CD8-positive, alpha-beta memory T cell (primary cell): ENCODE measurements around the gene ST3GAL5. TPM values are rescaled to one million over a fixed set of nuclear protein-coding genes. Genes with fewer than 3 reads are reported as not detected.

Experiments
- CTCF ChIA-PET: fragments of 350-600 bp; sonication (Branson Sonifier 250); formaldehyde crosslinking; loops from one replicate; lab custom pipeline; 2021; ENCODE audit warnings: antibody characterized with exemption; lab: Charles Lee
- POLR2A ChIA-PET: fragments of 350-600 bp; sonication (Branson Sonifier 250); formaldehyde crosslinking; loops from one replicate; lab custom pipeline; 2021; ENCODE audit warnings: antibody characterized with exemption; lab: Charles Lee
- DNase-seq, 5 donors: peaks; one replicate each; pipeline versions ENCODE4 v3.0.0 to v3.0.0-alpha.2; 2020 to 2022; ENCODE audit warnings: mixed read lengths in 1 of 5
- H3K27ac ChIP-seq: one replicate; pipeline ENCODE4 v1.7.0; 2013; ENCODE audit warnings: low read depth, mild to moderate bottlenecking, low read length, moderate library complexity
- H3K27me3 ChIP-seq: 2 replicates; pipeline ENCODE4 v1.7.0; 2013; ENCODE audit warnings: low read length, mild to moderate bottlenecking; ENCODE audit not compliant: insufficient read depth, poor library complexity, severe bottlenecking
- H3K36me3 ChIP-seq: 2 replicates; pipeline ENCODE4 v1.7.0; 2013; ENCODE audit warnings: mild to moderate bottlenecking, low read length, moderate library complexity; ENCODE audit not compliant: insufficient read depth
- H3K4me1 ChIP-seq: 2 replicates; pipeline ENCODE4 v1.7.0; 2013; ENCODE audit warnings: mild to moderate bottlenecking, low read length, moderate library complexity; ENCODE audit not compliant: insufficient read depth
- H3K4me3 ChIP-seq: 2 replicates; pipeline ENCODE4 v1.7.0; 2013; ENCODE audit warnings: mild to moderate bottlenecking, low read length
- H3K9me3 ChIP-seq: 2 replicates; pipeline ENCODE4 v1.7.0; 2013; ENCODE audit warnings: mild to moderate bottlenecking, low read length
- H3K27ac Mint-ChIP-seq, 8 donors: one replicate each; pipeline ENCODE4 v1.8.0; 2020 to 2021; ENCODE audit warnings: mixed read lengths in 8 of 8, mild to moderate bottlenecking in 6 of 8, inconsistent platforms in 3 of 8, moderate library complexity in 3 of 8
- H3K27me3 Mint-ChIP-seq, 2 donors: one replicate each; pipeline ENCODE4 v1.8.0; 2020 to 2021; ENCODE audit warnings: mixed read lengths in 2 of 2, mild to moderate bottlenecking in 1 of 2, moderate library complexity in 1 of 2
- H3K36me3 Mint-ChIP-seq, 3 donors: one replicate each; pipeline ENCODE4 v1.8.0; 2020 to 2021; ENCODE audit warnings: mixed read lengths in 3 of 3, inconsistent platforms in 1 of 3, mild to moderate bottlenecking in 1 of 3
- H3K4me1 Mint-ChIP-seq, 3 donors: one replicate each; pipeline ENCODE4 v1.8.0; 2020 to 2021; ENCODE audit warnings: mixed read lengths in 3 of 3, inconsistent platforms in 1 of 3, mild to moderate bottlenecking in 1 of 3
- H3K4me3 Mint-ChIP-seq, 7 donors: one replicate each; pipeline ENCODE4 v1.8.0; 2020 to 2021; ENCODE audit warnings: mixed read lengths in 7 of 7, mild to moderate bottlenecking in 6 of 7, moderate library complexity in 4 of 7, inconsistent platforms in 2 of 7
- H3K9me3 Mint-ChIP-seq, 5 donors: one replicate each; pipeline ENCODE4 v1.8.0; 2020 to 2022; ENCODE audit warnings: mixed read lengths in 5 of 5, mild to moderate bottlenecking in 3 of 5, moderate library complexity in 2 of 5, inconsistent platforms in 1 of 5
- polyA plus RNA-seq: library from polyadenylated mRNA; unstranded; fragments of 300-500 nt; fragmentation: Illumina TruSeq; gene quantifications from one replicate; pipeline ENCODE4 v1.2.3, GENCODE V29; 2021
- total RNA-seq, 2 experiments: library from RNA; stranded (reverse); gene quantifications; one replicate each; pipeline ENCODE4 v1.2.3, GENCODE V29; 2021

Gene ST3GAL5
- total and polyA plus RNA-seq, 3 experiments from 2014 or later = 11.1 to 21.8 (median 11.2) TPM

- peak in 1 of 5 donors; percentile 8 for DNase-seq
- H3K27me3 Mint-ChIP-seq = peaks cover 0 to 1% of the 10 kb centered on the region in 2 donors
- POLR2A ChIA-PET = interaction anchor here (0.8 kb wide), 1 partner anchor 14 kb away, joined by 3 read pairs; no protein-coding TSS in a partner anchor
- H3K9me3 Mint-ChIP-seq = no peaks in the 10 kb centered on the region
- H3K36me3 Mint-ChIP-seq = peaks cover 4 to 38% (median 6%) of the 10 kb centered on the region in 3 donors
- no peaks in the 10 kb centered on the region for H3K36me3 ChIP-seq
- H3K9me3 ChIP-seq = no peaks in the 10 kb centered on the region
- H3K27ac Mint-ChIP-seq = peak overlapping the region; percentile 27 to 77 (median 60)
- H3K4me1 Mint-ChIP-seq = peaks cover 53 to 79% (median 66%) of the 10 kb centered on the region in 3 donors
- H3K4me1 ChIP-seq = peaks cover 22% of the 10 kb centered on the region
- no peak overlapping the region for H3K27ac ChIP-seq
- H3K4me3 ChIP-seq = no peak overlapping the region
- CTCF ChIA-PET = interaction anchor here (1.2 to 2.7 kb wide), 6 partner anchors 10 to 208 kb away, joined by 3 to 9 read pairs (median 4); partner anchors contain the start of gene ST3GAL5
- H3K27me3 ChIP-seq = no peaks in the 10 kb centered on the region
- H3K4me3 Mint-ChIP-seq = no peak overlapping the region
Measured at GRCh38 chr2:85873679-85874078, 15.1 kb downstream of the ST3GAL5 start.

- H3K27ac ChIP-seq = no peak overlapping the region
- Mint-ChIP-seq H3K27me3 (peaks cover 0 to 2% of the 10 kb centered on the region in 2 donors), H3K9me3 (no peaks in the 10 kb centered on the region), H3K4me1 (peaks cover 47 to 75% (median 62%) of the 10 kb centered on the region in 3 donors), H3K36me3 (peaks cover 4 to 43% (median 5%) of the 10 kb centered on the region in 3 donors), H3K4me3 (no peak overlapping the region), H3K27ac (peak overlapping the region in 3 of 8 donors; percentile 24 to 56 (median 47))
- H3K9me3 ChIP-seq = no peaks in the 10 kb centered on the region
- H3K4me3 ChIP-seq = no peak overlapping the region
- H3K27me3 ChIP-seq = no peaks in the 10 kb centered on the region
- CTCF ChIA-PET = interaction anchor here (1.2 to 2.7 kb wide), 4 partner anchors 9 to 163 kb away, joined by 3 to 9 read pairs (median 6); partner anchors contain the start of gene ST3GAL5
- peaks cover 14% of the 10 kb centered on the region for H3K4me1 ChIP-seq
- DNase-seq = no peak
- no peaks in the 10 kb centered on the region for H3K36me3 ChIP-seq
- POLR2A ChIA-PET = interaction anchor here (1.0 kb wide), 1 partner anchor 17 kb away, joined by 3 read pairs; no protein-coding TSS in a partner anchor
Measured at GRCh38 chr2:85872536-85873161, 16.1 kb downstream of the ST3GAL5 start.

GRCh38 chr2:85871494-85872164 lies 17.2 kb downstream of the ST3GAL5 start:
- DNase-seq = no peak
- H3K4me3 ChIP-seq = no peak overlapping the region
- ChIA-PET POLR2A (no interaction called here), CTCF (interaction anchor here (1.2 to 2.7 kb wide), 2 partner anchors 17 to 209 kb away, joined by 4 to 9 read pairs; partner anchors contain the start of gene ST3GAL5)
- peak overlapping the region in 4 of 8 donors; percentile 54 to 95 (median 66) for H3K27ac Mint-ChIP-seq
- H3K9me3 ChIP-seq = no peaks in the 10 kb centered on the region
- peaks cover 46 to 75% (median 62%) of the 10 kb centered on the region in 3 donors for H3K4me1 Mint-ChIP-seq
- no peak overlapping the region for H3K27ac ChIP-seq
- H3K9me3 Mint-ChIP-seq = no peaks in the 10 kb centered on the region
- H3K27me3 Mint-ChIP-seq = peaks cover 0 to 2% of the 10 kb centered on the region in 2 donors
- peak overlapping the region in 1 of 7 donors; percentile 76 for H3K4me3 Mint-ChIP-seq
- peaks cover 14% of the 10 kb centered on the region for H3K4me1 ChIP-seq
- H3K27me3 ChIP-seq = no peaks in the 10 kb centered on the region
- no peaks in the 10 kb centered on the region for H3K36me3 ChIP-seq
- H3K36me3 Mint-ChIP-seq = peaks cover 3 to 39% (median 4%) of the 10 kb centered on the region in 3 donors

DNA sequence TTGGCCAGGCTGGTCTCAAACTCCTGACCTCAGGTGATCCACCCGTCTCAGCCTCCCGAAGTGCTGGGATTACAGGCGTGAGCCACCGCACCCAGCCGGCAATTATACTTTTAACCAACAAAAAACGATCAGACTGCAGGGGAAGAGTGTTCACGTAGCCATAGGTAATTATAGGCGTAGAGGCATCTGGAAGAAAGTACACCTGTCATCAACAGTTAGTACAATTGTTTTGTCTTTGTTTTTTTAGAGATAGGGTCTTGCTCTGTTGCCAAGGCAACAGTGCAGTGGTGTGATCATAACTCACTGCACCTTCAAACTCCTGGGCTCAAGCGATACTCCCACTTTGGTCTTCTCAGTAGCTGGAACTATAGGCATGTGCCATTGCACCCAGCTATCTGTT lies 20.0 kb downstream of the ST3GAL5 start:
- H3K27ac Mint-ChIP-seq = peak overlapping the region in 1 of 8 donors; percentile 23
- ChIA-PET CTCF (interaction anchor here (1.3 to 2.3 kb wide), 2 partner anchors 10 to 19 kb away, joined by 6 to 8 read pairs; partner anchors contain the start of gene ST3GAL5), POLR2A (interaction anchor here (0.5 to 0.8 kb wide), 2 partner anchors 16 to 34 kb away, joined by 3 to 4 read pairs; no protein-coding TSS in a partner anchor)
- Histone ChIP-seq H3K4me3 (no peak overlapping the region), H3K9me3 (no peaks in the 10 kb centered on the region), H3K27me3 (no peaks in the 10 kb centered on the region), H3K27ac (no peak overlapping the region), H3K4me1 (peaks cover 11% of the 10 kb centered on the region), H3K36me3 (no peaks in the 10 kb centered on the region)
- H3K4me3 Mint-ChIP-seq = no peak overlapping the region
- peaks cover 0 to 2% of the 10 kb centered on the region in 2 donors for H3K27me3 Mint-ChIP-seq
- H3K36me3 Mint-ChIP-seq = peaks cover 0 to 33% (median 4%) of the 10 kb centered on the region in 3 donors
- DNase-seq = no peak
- H3K9me3 Mint-ChIP-seq = no peaks in the 10 kb centered on the region
- peaks cover 52 to 76% (median 69%) of the 10 kb centered on the region in 3 donors for H3K4me1 Mint-ChIP-seq

- Mint-ChIP-seq H3K4me1 (peaks cover 51 to 74% (median 69%) of the 10 kb centered on the region in 3 donors), H3K36me3 (peaks cover 0 to 31% (median 4%) of the 10 kb centered on the region in 3 donors), H3K27ac (peak overlapping the region in 7 of 8 donors; percentile 2 to 81 (median 67)), H3K27me3 (peaks cover 0 to 2% of the 10 kb centered on the region in 2 donors), H3K4me3 (peak overlapping the region in 1 of 7 donors; percentile 12), H3K9me3 (no peaks in the 10 kb centered on the region)
- ChIA-PET POLR2A (no interaction called here), CTCF (interaction anchor here (0.9 to 2.3 kb wide), 3 partner anchors 20 to 40 kb away, joined by 3 to 8 read pairs (median 6); partner anchors contain the start of gene ST3GAL5)
- DNase-seq = no peak
- H3K4me1 ChIP-seq = peaks cover 18% of the 10 kb centered on the region
- H3K27me3 ChIP-seq = no peaks in the 10 kb centered on the region
- no peak overlapping the region for H3K27ac ChIP-seq
- no peaks in the 10 kb centered on the region for H3K36me3 ChIP-seq
- no peak overlapping the region for H3K4me3 ChIP-seq
- H3K9me3 ChIP-seq = no peaks in the 10 kb centered on the region
Measured at GRCh38 chr2:85867556-85868292, 21.1 kb downstream of the ST3GAL5 start.

GRCh38 chr2:85867121-85867520 lies 21.7 kb downstream of the ST3GAL5 start:
- Histone ChIP-seq H3K4me1 (peaks cover 24% of the 10 kb centered on the region), H3K4me3 (no peak overlapping the region), H3K9me3 (no peaks in the 10 kb centered on the region), H3K36me3 (no peaks in the 10 kb centered on the region), H3K27me3 (no peaks in the 10 kb centered on the region), H3K27ac (no peak overlapping the region)
- Mint-ChIP-seq H3K4me3 (peak overlapping the region in 1 of 7 donors; percentile 12), H3K36me3 (peaks cover 0 to 31% (median 4%) of the 10 kb centered on the region in 3 donors), H3K27me3 (peaks cover 0 to 2% of the 10 kb centered on the region in 2 donors), H3K9me3 (no peaks in the 10 kb centered on the region), H3K4me1 (peaks cover 54 to 76% (median 75%) of the 10 kb centered on the region in 3 donors), H3K27ac (peak overlapping the region in 6 of 8 donors; percentile 2 to 81 (median 64))
- POLR2A ChIA-PET = no interaction called here
- no peak for DNase-seq
- CTCF ChIA-PET = interaction anchor here (0.7 to 3.2 kb wide), 4 partner anchors 18 to 40 kb away, joined by 3 to 17 read pairs (median 4); partner anchors contain the start of gene ST3GAL5

DNA sequence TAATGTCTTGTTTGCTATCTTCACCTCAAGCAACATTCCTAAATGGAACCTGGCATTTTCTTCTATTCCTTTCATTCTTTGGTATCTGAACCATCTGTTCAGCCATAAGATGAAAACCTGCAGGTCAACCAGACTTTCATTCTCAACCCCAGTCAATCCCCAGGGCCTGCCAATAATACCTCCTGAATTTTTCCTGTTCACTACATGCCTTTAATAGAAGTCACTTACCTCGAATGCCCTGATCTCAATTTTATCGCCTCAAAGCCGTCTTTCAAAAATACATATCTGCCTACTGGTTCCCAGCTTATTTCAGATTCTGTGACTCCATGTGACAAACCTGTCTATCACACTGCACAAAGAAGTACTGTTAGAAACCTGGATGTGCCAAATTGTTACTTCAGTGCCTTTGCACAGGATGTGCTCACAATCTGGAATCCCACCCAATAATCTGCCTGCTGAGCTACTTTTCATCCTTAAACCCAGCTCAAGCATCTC lies 22.6 kb downstream of the ST3GAL5 start:
- H3K36me3 Mint-ChIP-seq = peaks cover 0 to 29% (median 6%) of the 10 kb centered on the region in 3 donors
- Histone ChIP-seq H3K27me3 (no peaks in the 10 kb centered on the region), H3K4me3 (no peak overlapping the region), H3K9me3 (no peaks in the 10 kb centered on the region), H3K4me1 (peaks cover 33% of the 10 kb centered on the region), H3K27ac (no peak overlapping the region), H3K36me3 (no peaks in the 10 kb centered on the region)
- H3K4me1 Mint-ChIP-seq = peaks cover 56 to 77% (median 77%) of the 10 kb centered on the region in 3 donors
- peaks cover 0 to 2% of the 10 kb centered on the region in 2 donors for H3K27me3 Mint-ChIP-seq
- H3K4me3 Mint-ChIP-seq = peak overlapping the region in 1 of 7 donors; percentile 32
- no peaks in the 10 kb centered on the region for H3K9me3 Mint-ChIP-seq
- no peak for DNase-seq
- CTCF ChIA-PET = interaction anchor here (0.7 to 3.2 kb wide), 3 partner anchors 19 to 36 kb away, joined by 3 to 17 read pairs (median 3); partner anchors contain the start of gene ST3GAL5
- peak overlapping the region; percentile 61 to 99 (median 80) for H3K27ac Mint-ChIP-seq
- POLR2A ChIA-PET = no interaction called here
